HG03575 (cell line): ENCODE results near the gene ZBTB2.
"Not testable (repeated sequence)": the region's sequence is repeated elsewhere in the genome, so short reads cannot be mapped to it uniquely, and the experiment has no call there.

Source experiments
- ATAC-seq: cut with Tn5 transposase; IDR thresholded peaks from one replicate; pipeline ENCODE4 v1.9.1; 2021; ENCODE audit not compliant: unreplicated experiment, insufficient number of reproducible peaks, low FRiP score; ENCODE audit errors: extremely low read depth

ZBTB2 gene

DNA sequence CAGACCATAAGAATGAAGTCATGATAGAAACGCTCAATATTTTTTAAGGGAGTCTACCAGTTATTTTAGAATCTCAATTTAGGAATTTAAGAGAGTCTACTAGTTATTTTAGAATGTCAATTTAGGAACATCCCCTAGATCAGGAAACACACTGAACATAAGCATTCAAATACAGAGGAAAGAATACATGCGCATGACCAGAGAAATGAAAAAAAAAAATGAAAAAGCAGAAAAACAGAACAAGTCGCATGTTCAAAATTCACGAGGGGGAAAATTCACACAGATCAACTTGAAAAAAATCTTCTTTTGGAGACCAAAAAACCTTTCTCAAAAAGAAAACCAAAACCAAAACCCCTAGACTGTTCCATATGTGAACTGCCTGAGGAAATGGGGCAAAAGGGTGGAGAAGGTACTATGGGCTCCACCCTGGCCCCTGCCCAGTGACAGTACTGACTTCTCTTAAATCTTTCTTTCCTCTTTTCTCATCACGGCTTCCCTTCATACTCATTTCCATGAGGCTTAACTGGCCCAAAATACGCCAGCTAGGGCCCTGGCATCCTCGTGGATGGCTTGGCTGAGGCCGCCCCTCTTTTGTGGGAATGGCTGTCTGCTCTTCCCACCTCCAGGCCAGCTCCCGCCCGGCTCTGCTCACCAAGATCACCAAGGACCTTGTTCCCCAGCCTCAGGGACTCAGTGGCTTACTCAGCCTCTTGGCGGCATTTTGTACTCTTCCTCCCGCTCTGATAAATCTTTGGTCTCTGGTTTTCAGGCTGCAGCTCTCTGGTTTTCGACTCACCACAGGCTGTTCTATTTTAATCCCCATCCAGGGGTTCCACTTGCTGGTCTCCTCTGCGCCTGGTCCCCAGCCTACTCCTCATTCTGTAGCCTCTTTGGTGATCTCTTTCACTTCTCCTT, 11.2 kb downstream of the ZBTB2 start:
- ATAC-seq, result no peak

DNA sequence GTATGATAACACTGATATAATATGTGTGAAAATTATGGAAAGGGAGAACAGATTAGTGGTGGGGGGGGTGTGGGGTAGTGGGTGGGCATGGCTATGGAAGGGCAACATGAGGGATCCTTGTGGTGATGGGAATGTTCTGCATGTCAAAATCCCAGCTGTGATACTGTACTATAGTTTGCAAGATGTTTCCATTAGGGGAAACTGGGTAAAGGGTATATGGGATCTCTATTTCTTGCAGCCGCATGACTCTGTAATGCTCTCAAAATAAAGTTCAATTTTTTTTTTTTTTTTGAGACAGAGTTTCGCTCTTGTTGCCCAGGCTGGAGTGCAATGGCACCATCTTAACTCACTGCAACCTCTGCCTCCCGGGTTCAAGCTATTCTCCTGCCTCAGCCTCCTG, 14.3 kb downstream of the ZBTB2 start:
- no peak for ATAC-seq

DNA sequence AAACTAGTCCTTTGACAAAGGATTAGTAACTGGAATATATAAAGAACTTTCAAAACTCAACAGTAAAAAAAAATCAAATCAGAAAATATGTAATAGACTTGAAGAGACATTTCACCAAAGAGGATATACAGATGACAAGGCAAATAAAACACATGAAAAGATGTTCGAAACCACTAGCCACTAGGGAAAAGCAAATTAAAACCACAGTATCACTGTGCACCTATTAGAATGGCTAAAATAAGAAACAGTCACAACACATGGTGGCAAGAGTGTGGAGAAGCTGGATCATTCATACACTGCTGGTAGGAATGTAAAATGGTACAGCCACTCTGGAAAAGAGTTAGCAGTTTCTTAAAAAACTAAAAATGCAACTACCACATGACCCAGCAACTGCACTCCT, 14.9 kb downstream of the ZBTB2 start:
- no peak for ATAC-seq

DNA sequence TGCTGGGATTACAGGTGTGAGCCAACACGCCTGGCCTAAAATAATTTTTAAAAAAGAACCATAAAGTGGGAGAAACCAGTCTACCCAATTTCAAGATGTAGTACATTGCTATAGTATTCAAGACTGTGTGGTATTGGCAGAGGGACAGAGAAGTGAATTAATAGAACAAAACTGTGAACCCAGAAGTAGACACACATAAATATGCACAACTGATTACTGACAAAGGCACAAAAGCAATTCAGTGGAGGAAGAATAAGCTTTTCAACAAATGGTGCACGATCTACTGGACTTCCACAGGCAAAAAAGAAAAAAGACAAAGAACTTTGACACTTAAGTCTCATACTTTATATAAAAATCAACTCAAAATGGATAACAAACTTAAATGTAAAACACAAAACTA, 15.5 kb downstream of the ZBTB2 start:
- ATAC-seq, result no peak

DNA sequence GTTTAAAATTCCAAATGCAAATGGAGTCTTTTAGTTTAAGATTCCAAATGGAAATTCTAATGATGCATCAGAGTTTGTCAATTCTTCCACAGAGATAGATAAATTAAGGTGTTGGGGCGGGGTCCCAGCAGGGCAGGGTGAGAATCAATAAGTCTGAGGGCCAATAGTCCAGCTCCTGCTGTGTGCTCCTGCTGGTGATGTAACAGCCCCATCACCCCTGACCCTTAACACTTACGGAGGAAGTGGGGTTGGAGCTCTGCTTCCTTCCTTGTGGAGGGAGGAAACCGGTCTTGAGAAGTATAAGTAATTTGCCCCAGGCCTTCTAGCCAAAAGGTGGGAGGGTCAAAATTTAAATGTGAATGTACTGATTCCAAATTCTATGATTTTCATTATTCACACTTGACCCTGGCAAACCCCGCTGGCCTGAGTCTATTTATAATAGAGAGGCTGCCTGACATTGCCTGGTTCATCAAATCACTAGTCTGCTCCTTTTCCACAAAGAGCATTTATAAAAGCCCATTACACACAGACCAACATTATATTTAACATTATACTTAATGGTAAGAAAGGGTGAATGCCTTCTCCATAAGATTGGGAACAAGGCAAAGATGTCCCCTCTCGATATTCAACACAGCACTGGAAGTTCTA, 17.2 kb downstream of the ZBTB2 start:
- no peak for ATAC-seq

DNA sequence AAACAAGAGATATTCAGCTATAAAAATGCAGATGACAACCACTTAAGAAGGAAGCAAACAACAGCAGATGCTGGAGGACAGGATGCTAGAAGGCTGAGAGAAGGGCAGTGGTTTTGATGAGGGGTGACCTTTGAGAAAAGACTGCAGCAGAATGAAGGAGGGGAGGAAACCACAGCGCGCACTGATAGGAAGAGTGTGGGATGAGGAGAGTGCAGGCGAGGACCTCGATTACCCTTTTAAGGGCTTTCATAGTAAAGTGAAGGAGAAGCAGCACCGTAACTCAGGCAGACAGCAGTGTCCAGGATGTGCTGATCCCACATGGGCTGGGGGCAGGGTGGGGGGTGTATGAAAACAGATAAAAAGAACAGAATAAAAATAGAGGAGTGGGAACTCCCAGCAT, 19.2 kb downstream of the ZBTB2 start:
- ATAC-seq, result no peak

DNA sequence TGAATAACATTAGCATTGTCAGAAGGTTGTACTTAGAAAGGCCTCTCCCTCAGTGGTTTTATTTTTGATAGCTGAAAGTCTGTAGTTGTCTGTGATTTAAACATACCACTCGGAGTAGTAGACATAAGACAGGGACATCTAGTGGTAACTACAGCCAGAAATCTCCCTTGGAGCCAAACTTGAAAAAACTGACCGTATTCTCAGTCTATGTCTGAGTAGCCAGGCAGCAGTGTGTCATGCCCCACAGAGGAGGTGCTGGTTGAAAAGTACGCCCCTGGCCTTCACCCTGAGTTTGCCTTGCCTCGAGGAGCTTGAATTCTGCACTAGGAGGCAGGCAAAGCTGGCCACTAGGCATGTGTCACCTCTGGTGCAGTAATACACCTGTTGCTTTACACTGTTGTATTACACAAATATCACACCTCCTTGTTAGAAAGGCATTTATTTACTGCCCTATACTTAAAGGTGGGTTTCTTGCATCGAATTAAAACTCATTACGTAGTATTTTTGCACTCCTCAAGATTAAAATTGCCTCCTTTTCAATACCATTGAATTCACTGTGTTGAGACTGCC, 20.8 kb downstream of the ZBTB2 start:
- no peak for ATAC-seq

DNA sequence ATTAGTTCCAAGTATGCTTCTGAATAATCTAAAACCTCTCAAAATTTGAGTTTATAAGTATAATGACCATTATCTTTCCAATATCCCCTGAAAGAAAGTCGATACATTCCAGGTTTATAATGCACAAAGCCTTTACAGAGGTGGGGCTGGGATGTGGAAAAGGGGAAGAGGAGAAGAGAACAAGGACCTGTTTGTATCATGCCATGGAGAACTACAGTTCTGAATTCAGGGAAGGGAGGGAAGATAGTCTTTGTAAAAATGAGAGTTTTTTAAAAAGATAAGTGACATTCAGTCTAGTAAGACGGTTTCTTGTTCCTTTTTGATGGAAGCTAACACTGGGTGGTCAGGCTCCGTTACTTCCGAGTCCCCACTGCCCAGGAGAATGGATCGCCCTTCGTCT, 26.1 kb downstream of the ZBTB2 start:
- ATAC-seq, result no peak

DNA sequence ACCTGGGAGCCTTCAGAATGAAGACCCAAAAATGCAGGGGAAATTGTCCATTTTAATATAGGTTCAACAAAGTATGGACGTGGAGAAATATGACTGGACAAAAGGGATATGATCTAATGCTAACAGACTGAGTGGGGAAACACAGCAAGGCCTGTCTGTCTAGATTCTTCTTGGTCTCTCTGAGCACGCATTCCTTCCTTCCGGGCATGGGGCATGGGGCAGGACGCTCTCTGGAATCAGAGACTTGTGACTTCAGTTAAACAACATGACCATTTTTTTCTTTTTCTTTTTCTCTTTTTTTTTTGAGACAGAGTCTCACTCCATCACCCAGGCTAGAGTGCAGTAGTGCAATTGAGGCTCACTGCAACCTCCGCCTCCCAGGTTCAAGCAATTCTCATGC, 31.9 kb downstream of the ZBTB2 start:
- ATAC-seq, result no peak

DNA sequence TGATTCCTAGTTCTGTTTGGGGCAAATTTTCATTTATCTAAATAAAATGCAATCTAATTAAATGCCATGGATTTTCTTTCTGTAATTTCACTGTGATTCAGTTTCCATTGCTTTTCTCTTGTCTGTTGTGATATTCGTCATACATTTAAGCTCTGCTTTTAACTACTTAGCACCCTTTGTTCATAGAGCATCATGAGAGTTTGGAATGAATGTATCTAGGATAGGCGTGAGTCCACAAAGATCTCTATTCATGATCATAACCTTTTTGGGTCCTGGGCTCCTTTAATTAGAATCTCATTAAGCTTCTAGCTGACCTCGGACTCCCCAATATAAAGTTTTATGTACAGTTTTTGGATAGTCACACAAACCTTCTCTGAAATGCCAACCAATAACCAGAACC, 32.9 kb downstream of the ZBTB2 start:
- ATAC-seq, result no peak

DNA sequence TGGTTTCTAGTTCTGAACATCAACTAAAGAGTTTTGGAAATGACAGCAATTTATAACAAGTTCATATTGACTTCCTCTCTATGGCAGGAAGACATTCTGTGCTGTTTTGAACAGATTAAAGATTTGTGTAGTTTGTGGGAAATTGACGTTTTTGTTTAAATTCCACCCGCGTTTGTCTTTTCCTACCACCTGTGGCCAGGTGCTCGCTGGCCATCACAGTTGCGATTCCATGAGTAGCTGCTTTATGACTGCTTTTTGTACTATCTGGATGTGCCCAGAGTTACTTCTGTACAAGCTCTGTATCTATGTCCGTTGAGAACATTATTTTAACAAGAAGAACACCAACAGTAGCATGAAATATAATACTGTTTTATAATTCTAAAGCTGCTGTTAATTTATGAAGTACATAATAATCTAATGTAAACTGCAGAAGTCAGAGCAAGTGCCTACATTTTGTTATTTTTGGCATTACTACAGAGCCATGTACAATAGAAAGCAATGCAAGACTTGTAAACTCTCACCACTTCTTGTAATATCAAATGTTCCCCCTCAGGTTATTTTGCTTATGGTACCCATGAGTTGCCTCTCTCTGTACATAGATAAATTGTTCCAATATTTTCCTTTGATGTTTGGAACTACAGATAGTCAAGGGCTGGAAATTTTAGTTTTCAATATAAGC, 33.5 kb downstream of the ZBTB2 start:
- ATAC-seq, result no peak

DNA sequence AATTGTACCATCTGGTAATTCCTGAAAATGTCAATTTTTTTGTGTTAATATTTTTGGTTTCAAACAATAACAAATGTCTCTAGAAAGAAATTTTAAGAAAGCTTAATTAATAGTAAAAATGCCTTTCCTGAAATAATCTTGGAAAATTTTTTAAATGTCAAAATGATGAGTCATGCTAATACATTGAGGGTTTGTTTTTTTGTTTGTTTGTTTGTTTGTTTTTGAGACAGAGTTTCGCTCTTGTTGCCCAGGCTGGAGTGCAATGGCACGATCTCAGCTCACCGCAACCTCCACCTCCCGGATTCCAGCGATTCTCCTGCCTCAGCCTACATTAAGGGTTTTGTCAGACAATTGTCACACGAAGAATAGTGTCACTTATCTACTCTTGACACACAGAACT, 34.4 kb downstream of the ZBTB2 start:
- not testable (repeated sequence) for ATAC-seq

DNA sequence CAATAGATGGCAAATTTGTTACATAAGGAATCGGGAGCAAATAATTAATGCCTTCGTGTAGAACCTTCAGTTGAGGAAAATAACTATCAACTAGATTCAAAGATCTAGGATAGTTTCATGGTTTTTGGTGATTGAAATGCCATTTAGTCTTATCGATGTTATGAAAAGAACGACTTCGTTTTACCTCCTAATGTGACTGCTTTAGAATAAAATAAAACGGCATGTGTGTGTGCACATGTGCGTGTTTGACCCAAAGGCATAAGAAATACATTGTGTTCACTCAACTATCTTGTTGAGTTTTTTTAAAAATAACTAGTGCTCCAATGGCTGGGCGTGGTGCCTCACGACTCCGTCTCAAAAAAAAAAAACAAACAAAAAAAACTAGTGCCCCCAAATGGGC, 37.6 kb downstream of the ZBTB2 start:
- ATAC-seq, result no peak

DNA sequence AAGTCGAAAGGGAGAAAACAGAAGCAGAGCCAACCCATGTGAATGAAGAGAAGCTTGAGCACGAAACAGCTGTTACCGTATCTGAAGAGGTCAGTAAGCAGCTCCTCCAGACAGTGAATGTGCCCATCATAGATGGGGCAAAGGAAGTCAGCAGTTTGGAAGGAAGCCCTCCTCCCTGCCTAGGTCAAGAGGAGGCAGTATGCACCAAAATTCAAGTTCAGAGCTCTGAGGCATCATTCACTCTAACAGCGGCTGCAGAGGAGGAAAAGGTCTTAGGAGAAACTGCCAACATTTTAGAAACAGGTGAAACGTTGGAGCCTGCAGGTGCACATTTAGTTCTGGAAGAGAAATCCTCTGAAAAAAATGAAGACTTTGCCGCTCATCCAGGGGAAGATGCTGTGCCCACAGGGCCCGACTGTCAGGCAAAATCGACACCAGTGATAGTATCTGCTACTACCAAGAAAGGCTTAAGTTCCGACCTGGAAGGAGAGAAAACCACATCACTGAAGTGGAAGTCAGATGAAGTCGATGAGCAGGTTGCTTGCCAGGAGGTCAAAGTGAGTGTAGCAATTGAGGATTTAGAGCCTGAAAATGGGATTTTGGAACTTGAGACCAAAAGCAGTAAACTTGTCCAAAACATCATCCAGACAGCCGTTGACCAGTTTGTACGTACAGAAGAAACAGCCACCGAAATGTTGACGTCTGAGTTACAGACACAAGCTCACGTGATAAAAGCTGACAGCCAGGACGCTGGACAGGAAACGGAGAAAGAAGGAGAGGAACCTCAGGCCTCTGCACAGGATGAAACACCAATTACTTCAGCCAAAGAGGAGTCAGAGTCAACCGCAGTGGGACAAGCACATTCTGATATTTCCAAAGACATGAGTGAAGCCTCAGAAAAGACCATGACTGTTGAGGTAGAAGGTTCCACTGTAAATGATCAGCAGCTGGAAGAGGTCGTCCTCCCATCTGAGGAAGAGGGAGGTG, 38.7 kb downstream of the ZBTB2 start:
- ATAC-seq, result no peak

DNA sequence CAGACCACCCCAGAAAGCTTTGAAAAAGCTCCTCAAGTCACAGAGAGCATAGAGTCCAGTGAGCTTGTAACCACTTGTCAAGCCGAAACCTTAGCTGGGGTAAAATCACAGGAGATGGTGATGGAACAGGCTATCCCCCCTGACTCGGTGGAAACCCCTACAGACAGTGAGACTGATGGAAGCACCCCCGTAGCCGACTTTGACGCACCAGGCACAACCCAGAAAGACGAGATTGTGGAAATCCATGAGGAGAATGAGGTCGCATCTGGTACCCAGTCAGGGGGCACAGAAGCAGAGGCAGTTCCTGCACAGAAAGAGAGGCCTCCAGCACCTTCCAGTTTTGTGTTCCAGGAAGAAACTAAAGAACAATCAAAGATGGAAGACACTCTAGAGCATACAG, 39.6 kb downstream of the ZBTB2 start:
- no peak for ATAC-seq

DNA sequence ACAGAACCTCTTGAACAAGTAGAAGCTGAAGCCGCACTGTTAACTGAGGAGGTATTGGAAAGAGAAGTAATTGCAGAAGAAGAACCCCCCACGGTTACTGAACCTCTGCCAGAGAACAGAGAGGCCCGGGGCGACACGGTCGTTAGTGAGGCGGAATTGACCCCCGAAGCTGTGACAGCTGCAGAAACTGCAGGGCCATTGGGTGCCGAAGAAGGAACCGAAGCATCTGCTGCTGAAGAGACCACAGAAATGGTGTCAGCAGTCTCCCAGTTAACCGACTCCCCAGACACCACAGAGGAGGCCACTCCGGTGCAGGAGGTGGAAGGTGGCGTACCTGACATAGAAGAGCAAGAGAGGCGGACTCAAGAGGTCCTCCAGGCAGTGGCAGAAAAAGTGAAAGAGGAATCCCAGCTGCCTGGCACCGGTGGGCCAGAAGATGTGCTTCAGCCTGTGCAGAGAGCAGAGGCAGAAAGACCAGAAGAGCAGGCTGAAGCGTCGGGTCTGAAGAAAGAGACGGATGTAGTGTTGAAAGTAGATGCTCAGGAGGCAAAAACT, 40.1 kb downstream of the ZBTB2 start:
- no peak for ATAC-seq

DNA sequence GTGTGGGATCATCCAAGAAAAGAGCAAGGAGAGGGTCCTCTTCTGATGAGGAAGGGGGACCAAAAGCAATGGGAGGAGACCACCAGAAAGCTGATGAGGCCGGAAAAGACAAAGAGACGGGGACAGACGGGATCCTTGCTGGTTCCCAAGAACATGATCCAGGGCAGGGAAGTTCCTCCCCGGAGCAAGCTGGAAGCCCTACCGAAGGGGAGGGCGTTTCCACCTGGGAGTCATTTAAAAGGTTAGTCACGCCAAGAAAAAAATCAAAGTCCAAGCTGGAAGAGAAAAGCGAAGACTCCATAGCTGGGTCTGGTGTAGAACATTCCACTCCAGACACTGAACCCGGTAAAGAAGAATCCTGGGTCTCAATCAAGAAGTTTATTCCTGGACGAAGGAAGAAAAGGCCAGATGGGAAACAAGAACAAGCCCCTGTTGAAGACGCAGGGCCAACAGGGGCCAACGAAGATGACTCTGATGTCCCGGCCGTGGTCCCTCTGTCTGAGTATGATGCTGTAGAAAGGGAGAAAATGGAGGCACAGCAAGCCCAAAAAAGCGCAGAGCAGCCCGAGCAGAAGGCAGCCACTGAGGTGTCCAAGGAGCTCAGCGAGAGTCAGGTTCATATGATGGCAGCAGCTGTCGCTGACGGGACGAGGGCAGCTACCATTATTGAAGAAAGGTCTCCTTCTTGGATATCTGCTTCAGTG, 40.8 kb downstream of the ZBTB2 start:
- no peak for ATAC-seq
